GM23338 (cell line): ENCODE measurements around the gene GNB3.

ENCODE experiments used
- EZH2 ChIP-seq: fragments of 200-600 bp; sonication (generic); IDR thresholded peaks from one replicate; pipeline ENCODE4 v1.8.0; 2017; ENCODE audit warnings: antibody characterized with exemption, mild to moderate bottlenecking, low read depth; ENCODE audit not compliant: unreplicated experiment
- JUNB ChIP-seq: IDR thresholded peaks from one replicate; pipeline ENCODE4 v1.6.1; 2016; ENCODE audit warnings: antibody characterized with exemption; ENCODE audit not compliant: unreplicated experiment
- POLR2AphosphoS5 ChIP-seq: IDR thresholded peaks from 2 replicates; pipeline ENCODE4 v1.6.1; 2016; ENCODE audit warnings: antibody characterized with exemption, low read depth
- TF ChIP-seq, protein P1 (sequence below), 2 experiments: fragments of 200-600 bp in 1 of 2; sonication (generic) in 1 of 2; conservative IDR thresholded peaks; 2 replicates each; pipeline versions ENCODE4 v1.5.1 to v1.6.1; 2016 to 2017; ENCODE audit warnings: antibody characterized with exemption in 2 of 2, low read depth in 2 of 2, mild to moderate bottlenecking in 2 of 2, moderate library complexity in 1 of 2

DNA sequence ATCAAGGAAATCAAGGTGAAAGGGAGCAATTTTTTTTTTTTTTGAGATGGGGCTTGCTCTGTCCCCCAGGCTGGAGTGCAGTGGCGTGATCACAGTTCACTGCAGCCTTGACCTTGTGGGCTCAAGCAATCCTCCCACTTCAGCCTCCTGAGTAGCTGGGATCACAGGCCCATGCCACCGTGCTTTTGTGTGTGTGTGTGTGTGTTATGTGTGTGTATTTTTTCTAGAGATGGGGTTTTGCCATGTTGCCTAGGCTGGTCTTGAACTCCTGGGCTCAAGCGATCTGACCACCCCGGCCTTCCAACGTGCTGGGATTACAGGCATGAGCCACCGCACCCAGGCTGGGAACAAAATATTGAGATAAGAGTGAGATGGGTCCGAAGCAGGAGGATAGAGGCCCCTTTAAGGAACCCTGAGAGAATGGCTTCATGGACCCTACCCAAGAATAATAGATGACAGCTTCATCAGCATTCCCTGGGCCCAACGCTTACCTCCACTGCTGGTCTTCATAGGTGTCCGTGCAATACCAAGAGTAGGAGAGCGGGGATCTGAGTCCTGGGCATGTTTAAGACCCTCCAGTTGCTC is 9.3 kb downstream of the GNB3 start:
- TF ChIP-seq, protein P1, sequence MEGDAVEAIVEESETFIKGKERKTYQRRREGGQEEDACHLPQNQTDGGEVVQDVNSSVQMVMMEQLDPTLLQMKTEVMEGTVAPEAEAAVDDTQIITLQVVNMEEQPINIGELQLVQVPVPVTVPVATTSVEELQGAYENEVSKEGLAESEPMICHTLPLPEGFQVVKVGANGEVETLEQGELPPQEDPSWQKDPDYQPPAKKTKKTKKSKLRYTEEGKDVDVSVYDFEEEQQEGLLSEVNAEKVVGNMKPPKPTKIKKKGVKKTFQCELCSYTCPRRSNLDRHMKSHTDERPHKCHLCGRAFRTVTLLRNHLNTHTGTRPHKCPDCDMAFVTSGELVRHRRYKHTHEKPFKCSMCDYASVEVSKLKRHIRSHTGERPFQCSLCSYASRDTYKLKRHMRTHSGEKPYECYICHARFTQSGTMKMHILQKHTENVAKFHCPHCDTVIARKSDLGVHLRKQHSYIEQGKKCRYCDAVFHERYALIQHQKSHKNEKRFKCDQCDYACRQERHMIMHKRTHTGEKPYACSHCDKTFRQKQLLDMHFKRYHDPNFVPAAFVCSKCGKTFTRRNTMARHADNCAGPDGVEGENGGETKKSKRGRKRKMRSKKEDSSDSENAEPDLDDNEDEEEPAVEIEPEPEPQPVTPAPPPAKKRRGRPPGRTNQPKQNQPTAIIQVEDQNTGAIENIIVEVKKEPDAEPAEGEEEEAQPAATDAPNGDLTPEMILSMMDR (conservative IDR thresholded peaks at IDR 0.05; ENCODE audit: low read depth in 2 of 2) = no peak
- no peak for TF ChIP-seq POLR2AphosphoS5
- no peak for TF ChIP-seq EZH2
- no peak for TF ChIP-seq JUNB
